NCI-H2171 (cell line): ENCODE results near the gene CEMIP.

ENCODE experiments used
- DNase-seq: peaks from one replicate; lab custom pipeline; 2025; lab: John Stamatoyannopoulos, UW

The CEMIP gene

GRCh38 chr15:80778964-80779657 lies at the start of gene CEMIP:
Gene CEMIP, plus strand, starts transcription at chr15:80779370. Its CDS starts 94,510 bp downstream, at chr15:80873880.
- peak; percentile 80 for DNase-seq

GRCh38 chr15:80730387-80730786 lies 48.8 kb upstream of the CEMIP start:
- DNase-seq, result no peak

- no peak for DNase-seq
Measured at GRCh38 chr15:80730926-80731325, 48.2 kb upstream of the CEMIP start.

GRCh38 chr15:80732167-80732566 lies 47.0 kb upstream of the CEMIP start:
- no peak for DNase-seq

GRCh38 chr15:80732818-80733217 lies 46.4 kb upstream of the CEMIP start:
- DNase-seq, result no peak

GRCh38 chr15:80733460-80733859 lies 45.7 kb upstream of the CEMIP start:
- no peak for DNase-seq

- no peak for DNase-seq
Measured at GRCh38 chr15:80735344-80735743, 43.8 kb upstream of the CEMIP start.

GRCh38 chr15:80736560-80736959 lies 42.6 kb upstream of the CEMIP start:
- DNase-seq, result no peak

- no peak for DNase-seq
Measured at GRCh38 chr15:80739919-80740318, 39.3 kb upstream of the CEMIP start.

GRCh38 chr15:80742081-80742480 lies 37.1 kb upstream of the CEMIP start:
- no peak for DNase-seq

- no peak for DNase-seq
Measured at GRCh38 chr15:80743189-80743833, 35.9 kb upstream of the CEMIP start.

- no peak for DNase-seq
Measured at GRCh38 chr15:80744415-80744814, 34.8 kb upstream of the CEMIP start.

GRCh38 chr15:80744826-80745225 lies 34.3 kb upstream of the CEMIP start:
- no peak for DNase-seq

GRCh38 chr15:80745888-80746287 lies 33.3 kb upstream of the CEMIP start:
- no peak for DNase-seq

GRCh38 chr15:80747317-80748053 lies 31.7 kb upstream of the CEMIP start:
- no peak for DNase-seq

- no peak for DNase-seq
Measured at GRCh38 chr15:80749589-80749988, 29.6 kb upstream of the CEMIP start.

- no peak for DNase-seq
Measured at GRCh38 chr15:80750575-80750974, 28.6 kb upstream of the CEMIP start.

- no peak for DNase-seq
Measured at GRCh38 chr15:80752204-80752603, 27.0 kb upstream of the CEMIP start.

GRCh38 chr15:80753161-80753560 lies 26.0 kb upstream of the CEMIP start:
- DNase-seq, result no peak

- DNase-seq, result no peak
Measured at GRCh38 chr15:80754014-80754413, 25.2 kb upstream of the CEMIP start.

- DNase-seq, result no peak
Measured at GRCh38 chr15:80755885-80756284, 23.3 kb upstream of the CEMIP start.

GRCh38 chr15:80758130-80758745 lies 20.9 kb upstream of the CEMIP start:
- DNase-seq, result no peak

GRCh38 chr15:80760960-80761359 lies 18.2 kb upstream of the CEMIP start:
- peak; percentile 1 for DNase-seq
